NT2/D1 (cell line): Measurements from ENCODE around the gene C11orf68.

Source experiments
- YY1 ChIP-seq: IDR thresholded peaks from 2 replicates; pipeline ENCODE4 v1.6.1; 2011; ENCODE audit not compliant: insufficient read length, insufficient read depth
- ZNF274 ChIP-seq: IDR thresholded peaks from 2 replicates; pipeline ENCODE4 v1.6.1; 2011; ENCODE audit warnings: mild to moderate bottlenecking, low read depth, low read length

GRCh38 chr11:65947133-65947532 lies 28.3 kb upstream of the C11orf68 start:
- TF ChIP-seq YY1 (no peak), ZNF274 (no peak)
